C4-2B (cell line): ENCODE measurements around the gene SCYL3.

ENCODE experiments used
- CTCF ChIP-seq: fragments of 450-650 bp; conservative IDR thresholded peaks from 2 replicates; pipeline ENCODE4 v1.5.1; 2017; ENCODE audit warnings: mild to moderate bottlenecking
- ZFX ChIP-seq: fragments of 450-650 bp; IDR thresholded peaks from 2 replicates; pipeline ENCODE4 v1.6.1; 2017

GRCh38 chr1:169821500-169821899 lies 72.2 kb downstream of the SCYL3 start:
- TF ChIP-seq CTCF (no peak), ZFX (no peak)
